Stimulated activated CD4-positive, alpha-beta T cell treated with anti-CD3 and anti-CD28 coated beads, Interleukin-4, amount 100 ng/mL, for 4 hours (primary cell): Measurements from ENCODE around the gene SPTBN1.

Experiments used
- DNase-seq, 2 experiments: peaks; one replicate each; pipeline ENCODE4 v3.0.0-alpha.2; 2020

Gene SPTBN1

GRCh38 chr2:54534221-54534620 lies 78.1 kb downstream of the SPTBN1 start:
- DNase-seq = no peak

- no peak for DNase-seq
These were observed 78.5 kb downstream of the SPTBN1 start for GRCh38 chr2:54534625-54535024.

DNA sequence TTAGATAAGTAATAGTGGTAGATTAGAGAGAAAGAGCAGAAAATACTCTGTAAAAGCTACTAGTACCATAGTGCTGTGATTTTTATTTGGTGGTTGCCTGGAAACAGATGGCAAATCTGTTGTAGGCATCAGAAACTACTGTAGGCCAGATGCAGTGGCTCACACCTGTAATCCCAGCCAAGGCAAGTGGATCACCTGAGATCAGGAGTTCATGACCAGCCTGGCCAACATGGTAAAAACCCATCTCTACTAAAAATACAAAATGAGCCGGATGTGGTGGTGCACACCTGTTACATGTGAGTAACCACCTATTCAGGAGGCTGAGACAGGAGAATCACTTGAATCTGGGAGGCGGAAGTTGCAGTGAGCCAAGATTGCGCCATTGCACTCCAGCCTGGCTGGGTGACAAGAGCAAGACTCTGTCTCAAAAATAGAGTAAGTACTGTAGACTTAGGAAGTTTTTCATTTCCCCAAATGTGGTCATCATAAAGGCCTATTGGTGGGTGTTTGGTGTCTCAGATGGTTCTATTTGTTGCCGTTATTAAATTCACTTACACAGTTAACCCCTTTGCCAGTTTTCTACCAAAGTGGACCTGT lies 79.6 kb downstream of the SPTBN1 start:
- no peak for DNase-seq

DNA sequence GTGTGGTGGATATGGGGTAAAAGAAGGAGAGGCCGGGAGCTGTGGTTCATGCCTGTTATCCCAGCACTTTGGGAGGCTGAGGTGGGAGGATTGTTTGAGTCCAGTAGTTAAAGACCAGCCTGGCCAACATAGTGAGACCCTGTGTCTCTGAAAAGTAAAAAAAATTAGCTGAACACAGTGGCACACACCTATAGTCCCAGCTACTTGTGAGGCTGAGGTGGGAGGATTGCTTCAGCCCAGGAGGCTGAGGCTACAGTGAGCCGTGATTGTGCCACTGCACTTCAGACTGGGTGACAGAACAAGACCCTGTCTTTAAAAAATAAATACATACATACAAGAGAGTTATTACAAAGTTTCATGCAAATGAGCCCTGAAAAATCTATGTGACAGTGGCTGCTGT lies 80.6 kb downstream of the SPTBN1 start:
- no peak for DNase-seq

DNA sequence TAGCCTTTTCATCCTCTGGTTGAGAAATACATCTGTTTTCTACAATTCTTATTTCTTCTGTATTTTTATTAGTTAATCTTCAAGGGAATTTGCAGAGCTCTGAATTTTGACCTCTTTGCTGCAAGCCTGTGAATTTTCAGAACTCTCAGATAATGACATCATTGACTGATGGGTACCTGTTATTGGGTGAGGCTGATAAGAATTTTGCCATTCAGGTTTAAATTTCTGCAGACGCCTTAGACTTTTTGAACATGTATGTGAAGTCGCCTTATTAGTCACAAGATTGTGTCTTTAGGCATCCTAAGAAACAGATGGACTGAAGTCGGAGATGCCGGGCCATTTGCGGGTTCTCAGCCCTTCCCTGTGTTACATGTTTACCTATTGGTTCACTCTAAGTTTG lies 82.4 kb downstream of the SPTBN1 start:
- no peak for DNase-seq

DNA sequence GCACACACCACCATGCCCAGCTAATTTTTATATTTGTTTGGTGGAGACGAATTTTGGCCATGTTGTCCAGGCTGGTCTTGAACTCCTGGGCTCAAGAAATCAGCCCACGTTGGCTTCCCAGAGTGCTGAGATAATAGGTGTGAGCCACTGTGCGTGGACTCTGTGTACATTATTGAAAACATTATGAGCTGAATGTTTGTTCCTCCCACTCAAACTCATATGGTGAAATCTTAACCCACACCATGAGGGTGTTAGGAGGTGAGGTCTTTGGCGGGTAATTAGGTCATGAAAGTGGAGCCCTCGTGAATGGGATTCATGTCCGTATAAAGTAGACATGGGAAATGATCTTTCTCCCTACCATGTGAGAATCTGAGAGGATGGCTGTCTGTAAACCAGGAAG lies 83.6 kb downstream of the SPTBN1 start:
- DNase-seq = no peak

DNA sequence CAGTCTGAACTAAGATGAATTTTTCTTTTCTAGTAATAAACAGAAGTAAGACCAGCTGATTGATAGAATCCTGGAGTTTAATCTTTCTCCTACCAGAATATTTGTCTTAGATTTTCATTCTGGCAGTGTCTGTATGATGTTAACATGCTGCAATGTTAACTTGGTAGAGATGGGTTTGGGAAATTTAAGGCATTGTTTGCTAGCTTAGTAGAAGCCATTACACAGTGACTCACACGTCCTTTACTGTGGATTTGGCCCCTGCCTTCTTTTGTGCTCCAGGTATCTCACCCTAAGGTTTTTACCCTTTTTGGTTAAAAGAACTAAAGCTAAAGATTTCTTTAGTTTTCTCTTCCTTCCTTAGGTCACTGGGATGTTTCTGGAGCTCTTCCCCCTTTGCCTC lies 84.1 kb downstream of the SPTBN1 start:
- no peak for DNase-seq

DNA sequence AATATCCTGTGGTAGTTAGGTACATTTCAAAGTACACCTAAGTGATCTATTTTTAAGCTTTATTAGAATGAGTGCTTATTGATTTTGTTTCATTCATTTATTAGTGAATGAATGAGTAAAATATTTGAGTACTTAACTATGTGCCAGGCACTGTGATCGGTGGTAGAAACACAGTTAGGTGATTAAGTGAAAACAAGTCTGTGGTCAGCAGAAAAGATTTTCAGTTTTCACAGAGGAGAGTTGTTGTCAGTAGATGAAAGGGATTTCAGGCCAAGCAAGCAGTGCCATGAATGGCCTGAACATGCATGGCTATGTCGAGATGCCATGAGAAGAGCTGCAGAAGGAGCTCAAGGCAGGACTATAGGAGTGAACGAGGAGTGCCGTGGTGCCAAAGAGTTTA lies 85.9 kb downstream of the SPTBN1 start:
- DNase-seq = no peak

GRCh38 chr2:54543733-54544396 lies 87.7 kb downstream of the SPTBN1 start:
- no peak for DNase-seq

- no peak for DNase-seq
These were observed 89.7 kb downstream of the SPTBN1 start for GRCh38 chr2:54545702-54546450.

DNA sequence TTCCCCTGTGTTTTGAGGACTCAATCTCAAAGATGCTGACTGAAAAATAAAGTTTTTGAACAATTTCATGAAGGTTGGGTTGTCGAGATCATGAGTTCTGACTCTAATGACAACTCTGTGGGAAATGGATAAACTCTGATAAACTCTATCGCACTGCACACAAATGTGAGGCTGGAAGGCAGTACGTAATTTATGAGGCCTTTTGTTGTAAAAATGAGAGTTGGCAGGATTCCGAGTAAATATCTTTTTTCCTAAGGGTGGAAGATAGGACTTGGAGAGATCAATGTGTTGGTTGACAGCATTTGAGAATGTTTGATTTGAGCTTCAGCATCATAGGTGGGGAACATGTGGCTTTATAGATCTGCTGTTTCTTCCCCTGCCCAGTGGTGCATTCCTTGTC lies 90.4 kb downstream of the SPTBN1 start:
- no peak for DNase-seq

- no peak for DNase-seq
These were observed 91.0 kb downstream of the SPTBN1 start for GRCh38 chr2:54546923-54547720.

GRCh38 chr2:54549430-54549829 lies 93.3 kb downstream of the SPTBN1 start:
- DNase-seq = no peak

DNA sequence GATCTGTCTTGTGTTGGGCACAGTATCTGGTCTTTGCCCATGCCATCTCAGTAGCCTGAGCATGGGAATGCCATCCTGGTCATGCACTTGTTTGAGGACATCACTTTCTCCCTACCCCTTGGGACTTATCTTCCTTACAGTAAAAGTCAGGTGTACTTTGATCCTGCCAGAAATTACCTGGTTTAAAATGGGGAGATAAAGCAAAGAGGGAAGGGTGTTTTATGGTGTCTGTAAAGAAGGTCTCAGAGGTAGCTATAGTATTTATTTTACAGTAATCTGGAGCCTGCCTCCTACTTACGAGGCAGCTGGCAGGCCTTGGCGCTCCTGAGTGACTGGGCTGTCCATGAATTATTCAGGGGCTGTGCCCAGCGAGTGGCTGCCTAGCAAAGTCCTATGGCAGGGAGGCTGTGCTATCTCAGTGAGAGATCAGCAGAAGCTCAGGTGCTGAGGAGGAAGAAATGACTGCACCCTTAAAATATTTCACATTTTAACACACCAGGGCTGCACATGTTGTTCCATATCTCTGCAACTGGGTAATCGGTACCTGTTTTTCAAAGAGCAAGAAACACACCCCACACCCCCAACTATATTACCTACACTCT lies 93.9 kb downstream of the SPTBN1 start:
- no peak for DNase-seq

DNA sequence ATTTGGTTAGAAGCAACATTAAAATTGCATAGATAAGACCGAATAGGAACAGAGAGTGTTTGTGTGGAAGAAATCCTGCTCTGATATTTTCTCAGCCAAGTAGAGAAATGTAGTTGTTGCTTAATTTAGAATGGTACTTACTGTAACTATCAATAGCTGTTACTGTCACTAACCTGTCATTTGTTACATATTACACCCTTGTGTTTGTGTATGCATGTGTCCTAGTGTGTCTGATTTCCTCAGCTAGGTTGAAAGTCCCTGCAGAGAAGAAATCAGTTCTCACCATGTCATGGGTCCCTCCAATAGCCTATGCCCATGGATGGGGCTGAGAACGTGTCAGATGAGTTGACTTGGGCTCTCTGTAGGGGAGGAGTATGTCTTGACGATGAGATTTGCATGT lies 94.4 kb downstream of the SPTBN1 start:
- no peak for DNase-seq

DNA sequence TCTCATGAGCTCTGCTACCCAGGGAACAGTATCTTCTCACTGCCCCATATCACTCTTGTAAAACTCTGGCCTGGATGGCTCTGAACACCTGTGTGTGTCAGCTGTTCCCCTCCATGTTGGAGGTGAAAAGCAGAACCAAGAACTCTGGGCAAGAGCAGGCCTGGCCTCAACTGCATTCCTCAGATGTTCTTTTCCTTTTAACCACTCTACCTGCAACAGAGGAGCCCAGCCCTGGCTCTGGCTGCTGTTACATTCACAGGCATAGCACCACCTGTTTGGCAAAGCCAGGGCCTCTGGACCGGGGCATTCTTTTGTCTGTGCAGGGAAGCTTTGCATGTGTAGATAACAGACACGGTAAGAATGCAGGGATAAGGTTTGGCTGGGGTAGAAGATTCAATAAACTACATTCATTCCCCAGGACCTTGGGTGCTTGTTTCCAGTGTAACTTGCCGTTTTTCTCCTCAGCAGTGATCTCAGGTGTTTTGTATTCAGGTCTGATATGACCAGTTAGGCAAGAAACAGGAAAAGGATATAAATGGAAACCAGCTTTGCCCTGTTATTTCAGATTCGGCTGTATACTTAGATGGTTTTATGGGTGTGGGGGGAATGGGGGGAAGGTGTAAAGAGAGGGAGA lies 95.1 kb downstream of the SPTBN1 start:
- DNase-seq = no peak

- DNase-seq = no peak
These were observed 96.9 kb downstream of the SPTBN1 start for GRCh38 chr2:54553075-54553474.

- no peak for DNase-seq
These were observed 97.6 kb downstream of the SPTBN1 start for GRCh38 chr2:54553775-54554174.

DNA sequence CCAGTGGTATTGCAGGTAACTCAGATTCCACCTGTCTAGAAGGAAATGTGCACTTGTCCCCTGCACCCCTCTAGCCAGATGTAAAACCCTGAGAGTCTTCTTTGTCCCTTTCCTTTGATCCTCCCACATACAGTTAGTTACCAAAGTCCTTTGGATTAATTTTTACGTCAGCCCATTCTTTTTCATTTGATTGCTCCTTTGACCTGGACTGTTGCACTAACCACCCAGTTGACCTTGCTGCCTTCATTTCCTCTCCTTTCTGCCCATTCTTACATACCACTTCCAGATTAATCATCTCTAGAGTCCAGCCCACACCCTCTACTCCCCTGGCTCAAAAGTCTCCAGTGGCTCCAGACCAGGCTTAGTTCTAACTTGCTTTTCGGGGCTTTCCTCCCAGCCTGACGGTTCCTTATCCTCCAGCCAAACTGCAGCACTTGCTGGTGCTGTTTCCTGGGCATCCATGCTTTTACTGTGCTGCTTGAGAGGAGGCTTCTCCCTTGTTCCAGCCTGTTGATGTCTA lies 99.3 kb downstream of the SPTBN1 start:
- no peak for DNase-seq

GRCh38 chr2:54556621-54557121 lies 100.5 kb downstream of the SPTBN1 start:
- DNase-seq = no peak

DNA sequence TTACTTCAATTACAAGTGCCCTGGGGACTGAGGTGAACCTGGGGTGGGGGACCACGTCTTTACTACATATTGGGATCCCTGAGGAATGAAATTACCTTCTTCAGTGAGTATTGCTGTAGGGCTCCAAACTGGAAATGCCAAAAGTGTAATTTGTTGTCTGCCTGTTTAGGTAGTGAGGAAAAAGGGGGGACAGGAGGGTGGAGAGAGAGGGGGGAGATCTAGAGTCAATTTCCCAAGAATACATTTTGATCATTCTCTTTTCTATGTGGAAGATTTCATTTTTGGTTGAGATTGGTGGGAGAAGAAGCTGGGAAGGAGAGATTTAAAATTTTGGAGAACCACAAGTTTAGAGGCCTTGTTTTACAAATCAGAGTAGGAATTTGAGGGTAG lies 101.1 kb downstream of the SPTBN1 start:
- DNase-seq = no peak

GRCh38 chr2:54557601-54558187 lies 101.6 kb downstream of the SPTBN1 start:
- peak; percentile 67 to 75 for DNase-seq
